Ishikawa (cell line): Measurements from ENCODE around the gene TKT.
A peak's percentile ranks its signal among the peaks of the same experiment; 100 is the strongest.

ENCODE experiments used
- CEBPB ChIP-seq: IDR thresholded peaks from 2 replicates; pipeline ENCODE4 v1.6.1; 2012
- CREB1 ChIP-seq: IDR thresholded peaks from 2 replicates; pipeline ENCODE4 v1.6.1; 2012; ENCODE audit warnings: low read depth
- EGR1 ChIP-seq: IDR thresholded peaks from 2 replicates; pipeline ENCODE4 v1.6.1; 2012
- EP300 ChIP-seq: IDR thresholded peaks from 2 replicates; pipeline ENCODE4 v1.6.1; 2012; ENCODE audit warnings: borderline replicate concordance
- FOXM1 ChIP-seq: IDR thresholded peaks from 2 replicates; pipeline ENCODE4 v1.6.1; 2012; ENCODE audit warnings: low read depth, borderline replicate concordance
- NFIC ChIP-seq: IDR thresholded peaks from 2 replicates; pipeline ENCODE4 v1.6.1; 2012
- RAD21 ChIP-seq: IDR thresholded peaks from 2 replicates; pipeline ENCODE4 v1.6.1; 2012; ENCODE audit warnings: low read depth
- TAF1 ChIP-seq: IDR thresholded peaks from 2 replicates; pipeline ENCODE4 v1.6.1; 2012; ENCODE audit warnings: low read depth, mild to moderate bottlenecking
- TCF12 ChIP-seq: IDR thresholded peaks from 2 replicates; pipeline ENCODE4 v1.6.1; 2012; ENCODE audit warnings: low read depth
- TEAD4 ChIP-seq: IDR thresholded peaks from 2 replicates; pipeline ENCODE4 v1.6.1; 2012
- YY1 ChIP-seq: IDR thresholded peaks from 2 replicates; pipeline ENCODE4 v1.6.1; 2012; ENCODE audit warnings: low read depth
- ZBTB7A ChIP-seq: IDR thresholded peaks from 2 replicates; pipeline ENCODE4 v1.6.1; 2012; ENCODE audit warnings: low read depth
- TF ChIP-seq, protein P1 (sequence below): IDR thresholded peaks from 2 replicates; pipeline ENCODE4 v1.6.1; 2012; ENCODE audit warnings: low read depth, mild to moderate bottlenecking
- TF ChIP-seq, protein P2 (sequence below): IDR thresholded peaks from 2 replicates; pipeline ENCODE4 v1.6.1; 2012
- TF ChIP-seq, protein P3 (sequence below): IDR thresholded peaks from 2 replicates; pipeline ENCODE4 v1.6.1; 2012

Gene TKT

DNA sequence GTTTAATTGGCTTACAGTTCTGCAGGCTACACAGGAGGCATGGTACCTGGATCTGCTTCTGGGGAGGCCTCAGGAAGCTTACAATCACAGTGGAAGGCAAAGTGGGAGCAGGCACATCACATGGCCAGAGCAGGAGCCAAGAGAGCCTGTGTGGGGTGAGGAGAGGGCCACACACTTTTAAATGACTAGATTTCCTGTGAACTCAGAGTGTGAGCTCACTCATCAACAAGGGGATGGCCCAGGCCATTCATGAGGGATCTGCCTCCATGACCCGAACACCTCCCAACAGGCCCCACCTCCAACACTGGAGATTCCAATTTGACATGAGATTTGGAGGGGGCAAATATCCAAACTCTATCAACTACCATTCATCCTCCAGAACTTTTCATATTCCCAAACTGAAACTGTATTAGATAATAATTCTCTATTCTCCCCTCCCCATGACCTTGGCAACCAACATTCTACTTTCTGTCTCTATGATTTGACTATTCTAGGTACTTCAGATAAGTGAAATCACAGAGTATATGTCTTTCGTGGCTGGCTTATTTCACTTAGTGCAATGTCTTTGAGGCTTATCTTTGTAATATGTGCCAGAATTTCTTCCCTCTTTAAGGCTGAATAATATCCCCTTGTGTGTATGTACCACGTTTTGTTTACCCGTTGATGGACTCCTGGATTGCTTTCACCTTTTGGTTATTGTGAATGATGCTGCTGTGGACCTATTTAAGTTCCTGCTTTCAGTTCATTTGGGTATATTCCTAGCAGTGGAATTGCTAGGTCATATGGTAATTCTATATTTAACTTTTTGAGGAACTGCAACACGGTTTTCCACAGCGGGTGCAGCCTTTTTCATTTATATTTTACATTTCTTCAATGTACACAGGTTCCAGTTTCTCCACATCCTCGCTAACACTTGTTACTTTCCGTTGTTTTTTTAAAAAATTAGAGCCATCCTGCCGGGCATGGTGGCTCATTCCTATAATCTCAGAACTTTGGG is 43.8 kb downstream of the TKT start:
- TF ChIP-seq TAF1 (no peak), TCF12 (no peak), ZBTB7A (no peak), RAD21 (no peak)

DNA sequence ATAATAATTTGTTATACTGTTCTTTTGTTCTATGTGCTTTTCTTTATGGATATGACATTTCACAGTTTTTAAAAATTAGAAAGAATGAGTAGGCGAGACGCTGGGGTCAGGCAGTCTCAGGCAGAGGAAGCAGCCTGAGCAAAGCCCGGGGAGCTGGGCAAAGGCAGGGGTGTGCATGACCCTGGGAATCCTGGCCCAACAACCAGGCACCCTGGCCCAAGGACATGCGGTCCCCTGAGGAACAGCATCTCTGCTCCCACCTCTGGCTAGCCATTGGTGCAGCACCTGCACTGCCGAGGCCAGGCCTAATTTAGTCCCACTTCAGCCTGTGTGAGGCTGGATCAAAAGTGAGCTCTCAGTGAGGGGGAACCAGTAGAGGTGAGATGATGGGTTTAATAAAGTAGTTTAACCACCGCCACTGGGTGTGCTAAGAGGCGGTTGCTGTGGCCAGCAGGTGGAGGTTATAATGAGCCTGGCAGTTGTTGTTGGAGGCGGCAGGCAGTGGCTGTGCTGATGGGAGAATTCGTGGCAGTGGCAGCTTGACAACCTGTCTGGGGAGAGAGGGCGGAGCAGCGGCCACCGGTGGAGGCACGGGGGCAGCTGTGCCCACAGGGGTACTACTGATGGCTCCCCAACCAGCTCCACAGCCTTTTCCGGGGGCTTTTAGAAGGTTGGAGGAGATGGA is 53.3 kb downstream of the TKT start:
- TF ChIP-seq TAF1 (no peak), YY1 (no peak), TEAD4 (no peak), RAD21 (no peak), ZBTB7A (no peak)
- TF ChIP-seq, protein P1, sequence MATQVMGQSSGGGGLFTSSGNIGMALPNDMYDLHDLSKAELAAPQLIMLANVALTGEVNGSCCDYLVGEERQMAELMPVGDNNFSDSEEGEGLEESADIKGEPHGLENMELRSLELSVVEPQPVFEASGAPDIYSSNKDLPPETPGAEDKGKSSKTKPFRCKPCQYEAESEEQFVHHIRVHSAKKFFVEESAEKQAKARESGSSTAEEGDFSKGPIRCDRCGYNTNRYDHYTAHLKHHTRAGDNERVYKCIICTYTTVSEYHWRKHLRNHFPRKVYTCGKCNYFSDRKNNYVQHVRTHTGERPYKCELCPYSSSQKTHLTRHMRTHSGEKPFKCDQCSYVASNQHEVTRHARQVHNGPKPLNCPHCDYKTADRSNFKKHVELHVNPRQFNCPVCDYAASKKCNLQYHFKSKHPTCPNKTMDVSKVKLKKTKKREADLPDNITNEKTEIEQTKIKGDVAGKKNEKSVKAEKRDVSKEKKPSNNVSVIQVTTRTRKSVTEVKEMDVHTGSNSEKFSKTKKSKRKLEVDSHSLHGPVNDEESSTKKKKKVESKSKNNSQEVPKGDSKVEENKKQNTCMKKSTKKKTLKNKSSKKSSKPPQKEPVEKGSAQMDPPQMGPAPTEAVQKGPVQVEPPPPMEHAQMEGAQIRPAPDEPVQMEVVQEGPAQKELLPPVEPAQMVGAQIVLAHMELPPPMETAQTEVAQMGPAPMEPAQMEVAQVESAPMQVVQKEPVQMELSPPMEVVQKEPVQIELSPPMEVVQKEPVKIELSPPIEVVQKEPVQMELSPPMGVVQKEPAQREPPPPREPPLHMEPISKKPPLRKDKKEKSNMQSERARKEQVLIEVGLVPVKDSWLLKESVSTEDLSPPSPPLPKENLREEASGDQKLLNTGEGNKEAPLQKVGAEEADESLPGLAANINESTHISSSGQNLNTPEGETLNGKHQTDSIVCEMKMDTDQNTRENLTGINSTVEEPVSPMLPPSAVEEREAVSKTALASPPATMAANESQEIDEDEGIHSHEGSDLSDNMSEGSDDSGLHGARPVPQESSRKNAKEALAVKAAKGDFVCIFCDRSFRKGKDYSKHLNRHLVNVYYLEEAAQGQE = no peak
- TF ChIP-seq, protein P2, sequence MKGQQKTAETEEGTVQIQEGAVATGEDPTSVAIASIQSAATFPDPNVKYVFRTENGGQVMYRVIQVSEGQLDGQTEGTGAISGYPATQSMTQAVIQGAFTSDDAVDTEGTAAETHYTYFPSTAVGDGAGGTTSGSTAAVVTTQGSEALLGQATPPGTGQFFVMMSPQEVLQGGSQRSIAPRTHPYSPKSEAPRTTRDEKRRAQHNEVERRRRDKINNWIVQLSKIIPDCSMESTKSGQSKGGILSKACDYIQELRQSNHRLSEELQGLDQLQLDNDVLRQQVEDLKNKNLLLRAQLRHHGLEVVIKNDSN = no peak

DNA sequence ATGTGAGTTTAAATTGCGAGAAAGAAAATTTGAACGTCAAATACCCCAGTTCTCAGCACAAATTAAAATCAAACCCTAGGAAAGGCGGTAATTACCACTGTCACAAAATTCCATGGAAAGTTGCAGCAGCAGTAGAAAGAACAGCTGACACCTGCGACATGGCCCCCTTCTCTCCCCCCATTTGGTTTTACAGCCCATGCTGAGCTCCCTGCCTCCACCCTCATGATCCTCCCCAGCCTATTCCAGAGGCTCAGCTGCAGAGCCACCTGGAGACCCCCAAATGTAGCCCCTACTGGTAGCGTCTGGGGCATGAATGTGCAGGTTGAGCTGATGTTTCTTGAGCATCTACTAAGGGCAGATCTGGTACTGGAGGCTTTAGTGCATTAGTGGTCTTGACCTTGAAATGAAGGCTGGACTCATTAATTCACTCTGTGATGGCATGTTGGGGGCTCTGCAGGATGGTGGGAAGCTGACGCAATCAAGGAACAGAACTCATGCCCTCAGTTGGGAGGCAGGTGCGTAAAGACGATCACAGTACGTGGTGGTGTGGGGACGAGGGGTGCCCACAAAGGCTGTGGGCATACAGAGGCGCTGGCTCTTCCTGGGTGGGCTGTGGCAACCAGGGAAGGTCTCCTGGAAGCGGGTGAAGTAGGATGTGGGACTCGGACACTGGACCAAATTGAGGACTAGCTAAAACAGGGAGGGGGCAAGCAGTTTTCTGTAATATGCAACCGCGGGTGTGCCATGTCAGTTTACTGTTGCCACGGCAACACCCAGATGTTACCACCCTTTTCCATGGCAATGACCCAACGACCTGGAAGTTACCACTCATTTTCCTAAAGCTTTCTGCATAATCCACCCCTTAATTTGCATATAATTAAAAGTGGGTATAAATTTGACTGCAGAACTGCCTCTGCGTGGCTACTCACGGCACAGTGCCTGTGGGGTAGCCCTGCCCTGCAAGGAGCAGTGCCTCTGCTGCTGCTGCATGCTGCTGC is 55.0 kb downstream of the TKT start:
- TF ChIP-seq EGR1 = no peak
- TF ChIP-seq, protein P3, sequence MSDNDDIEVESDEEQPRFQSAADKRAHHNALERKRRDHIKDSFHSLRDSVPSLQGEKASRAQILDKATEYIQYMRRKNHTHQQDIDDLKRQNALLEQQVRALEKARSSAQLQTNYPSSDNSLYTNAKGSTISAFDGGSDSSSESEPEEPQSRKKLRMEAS = no peak
- TF ChIP-seq, protein P2 = no peak
- no peak for TF ChIP-seq ZBTB7A
- no peak for TF ChIP-seq NFIC
- no peak for TF ChIP-seq TCF12
- no peak for TF ChIP-seq FOXM1
- TF ChIP-seq TAF1 = no peak
- no peak for TF ChIP-seq RAD21
- TF ChIP-seq EP300 = no peak
- TF ChIP-seq, protein P1 = no peak
- no peak for TF ChIP-seq TEAD4
- TF ChIP-seq CREB1 = no peak

DNA sequence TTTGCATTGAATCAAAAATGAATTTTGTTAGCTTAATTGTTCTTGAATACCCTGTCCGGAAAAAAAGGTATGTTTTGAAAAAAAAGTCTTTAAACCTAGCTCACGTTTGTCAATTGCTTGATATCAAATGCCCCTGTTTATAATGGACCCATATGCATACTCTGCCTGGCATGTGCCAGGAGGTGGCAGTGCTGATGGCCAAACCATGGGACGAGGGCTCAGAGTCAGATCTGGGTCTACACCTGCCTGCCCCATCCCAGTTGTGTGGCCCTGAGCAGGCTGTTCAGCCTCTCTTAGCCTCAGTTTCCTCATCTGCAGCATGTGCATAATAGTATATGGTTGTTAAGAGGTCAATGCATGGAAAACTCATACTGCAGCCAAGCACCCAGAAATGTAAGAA is 56.0 kb downstream of the TKT start:
- TF ChIP-seq EP300 = no peak
- peak; percentile 35; the same call in 1 of the 2 replicates for TF ChIP-seq RAD21

DNA sequence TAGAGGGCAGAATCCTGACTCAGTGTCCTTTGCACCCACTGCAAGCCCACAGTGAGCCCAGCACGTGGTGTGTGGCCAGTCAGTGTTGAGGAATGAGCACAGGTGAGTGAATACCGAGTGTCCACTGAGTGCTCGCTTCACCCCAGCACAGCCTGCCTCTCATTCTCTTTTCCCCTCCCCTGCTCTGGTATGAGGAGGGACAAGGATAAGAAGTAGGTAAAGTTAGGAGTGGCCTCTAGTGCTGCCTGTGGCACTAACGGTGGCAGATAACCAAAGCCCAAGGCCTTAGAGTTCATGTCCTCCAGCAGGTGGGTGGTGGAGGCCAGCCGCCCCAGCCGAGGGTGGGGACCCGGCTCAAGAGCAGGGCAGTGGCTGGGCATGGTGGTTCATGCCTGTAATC is 56.8 kb downstream of the TKT start:
- TF ChIP-seq, protein P1 = no peak
- TF ChIP-seq CEBPB (no peak), EGR1 (no peak), CREB1 (no peak), TCF12 (no peak), RAD21 (no peak), TEAD4 (no peak), ZBTB7A (no peak), TAF1 (no peak), NFIC (no peak), YY1 (no peak), EP300 (no peak), FOXM1 (no peak)
- TF ChIP-seq, protein P2 = no peak
- TF ChIP-seq, protein P3 = no peak
